ENCODE results near the gene NFAM1. TPM values are rescaled to one million over a fixed set of nuclear protein-coding genes. Genes with fewer than 3 reads are reported as not detected.

The NFAM1 gene
- total RNA-seq, 1 experiment from 2014 or later: 0.12 TPM

DNA sequence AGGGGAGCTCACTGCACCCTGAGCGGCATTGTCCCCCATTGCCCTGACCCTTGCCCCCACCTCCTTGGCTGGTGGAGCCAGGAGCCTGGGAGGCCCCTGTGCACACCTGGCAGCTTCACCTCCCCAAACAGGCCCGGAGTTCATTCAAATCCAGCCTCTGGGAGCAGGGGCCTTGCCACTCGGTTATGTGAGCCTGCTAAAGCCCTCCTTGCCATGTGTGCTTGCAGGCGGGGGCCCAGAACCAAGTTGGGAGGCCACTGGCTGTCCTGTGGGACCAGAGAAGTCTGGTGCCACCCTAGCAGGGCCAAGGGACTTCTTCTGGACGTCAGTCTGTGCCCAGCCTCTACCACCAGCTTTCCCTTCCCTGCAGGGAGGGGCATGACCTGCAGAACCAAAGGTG is 48.9 kb downstream of the NFAM1 start (continued):
- TF ChIP-seq, protein P1, sequence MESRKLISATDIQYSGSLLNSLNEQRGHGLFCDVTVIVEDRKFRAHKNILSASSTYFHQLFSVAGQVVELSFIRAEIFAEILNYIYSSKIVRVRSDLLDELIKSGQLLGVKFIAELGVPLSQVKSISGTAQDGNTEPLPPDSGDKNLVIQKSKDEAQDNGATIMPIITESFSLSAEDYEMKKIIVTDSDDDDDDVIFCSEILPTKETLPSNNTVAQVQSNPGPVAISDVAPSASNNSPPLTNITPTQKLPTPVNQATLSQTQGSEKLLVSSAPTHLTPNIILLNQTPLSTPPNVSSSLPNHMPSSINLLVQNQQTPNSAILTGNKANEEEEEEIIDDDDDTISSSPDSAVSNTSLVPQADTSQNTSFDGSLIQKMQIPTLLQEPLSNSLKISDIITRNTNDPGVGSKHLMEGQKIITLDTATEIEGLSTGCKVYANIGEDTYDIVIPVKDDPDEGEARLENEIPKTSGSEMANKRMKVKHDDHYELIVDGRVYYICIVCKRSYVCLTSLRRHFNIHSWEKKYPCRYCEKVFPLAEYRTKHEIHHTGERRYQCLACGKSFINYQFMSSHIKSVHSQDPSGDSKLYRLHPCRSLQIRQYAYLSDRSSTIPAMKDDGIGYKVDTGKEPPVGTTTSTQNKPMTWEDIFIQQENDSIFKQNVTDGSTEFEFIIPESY (IDR thresholded peaks at IDR 0.05; ENCODE audit: extremely low read depth, insufficient replicate concordance, low read length): no peak
- no peak for TF ChIP-seq TCF7L2 (IDR thresholded peaks at IDR 0.05; ENCODE audit: borderline replicate concordance, extremely low read depth, insufficient read depth, insufficient read length)

DNA sequence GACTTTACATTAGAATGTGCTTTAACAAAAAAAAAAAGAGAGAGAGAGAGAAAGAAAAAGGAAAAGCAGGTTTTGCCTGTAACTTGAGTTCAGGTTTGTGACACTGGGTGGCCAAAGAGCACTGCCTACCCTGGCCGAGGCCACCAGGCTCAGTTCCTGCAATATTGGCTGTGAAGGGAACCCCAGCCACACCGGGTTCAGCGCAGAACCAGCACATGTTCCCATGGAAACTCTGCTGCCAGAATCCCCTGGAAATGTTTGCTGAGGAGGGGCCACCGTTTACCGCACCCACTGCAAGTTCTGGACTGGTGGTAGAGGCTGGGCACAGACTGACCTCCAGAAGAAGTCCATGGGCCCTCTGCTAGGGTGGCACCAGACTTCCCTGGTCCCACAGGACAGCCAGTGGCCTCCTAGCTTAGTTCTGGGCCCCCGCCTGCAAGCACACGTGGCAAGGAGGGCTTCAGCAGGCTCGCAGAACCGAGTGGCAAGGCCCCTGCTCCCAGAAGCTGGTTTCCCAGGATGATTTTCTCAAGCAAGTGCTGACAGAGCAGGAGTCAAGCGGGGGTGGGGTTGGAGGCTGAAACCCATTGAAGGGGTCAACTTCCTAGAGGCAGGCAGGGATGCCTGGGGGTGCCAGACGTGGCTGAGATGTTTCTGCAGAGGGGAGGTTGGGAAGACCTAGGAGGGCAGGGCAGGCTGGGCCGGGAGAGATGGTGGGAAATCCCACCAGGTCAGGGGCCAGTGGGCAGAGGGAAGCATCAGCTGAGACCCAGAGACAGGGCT is 51.2 kb downstream of the NFAM1 start:
- POLR2A ChIA-PET: no interaction called here
- H4K20me1 ChIP-seq (ENCODE audit: insufficient read depth): no peaks in the 10 kb centered on the region
- H3K4me1 ChIP-seq (ENCODE audit: control insufficient read depth in 1 of 2, insufficient read depth in 2 of 2, low read length in 2 of 2): peaks cover 2 to 11% of the 10 kb centered on the region in 2 experiments; a peak in 3 of 4 replicates
- H3K4me2 ChIP-seq (ENCODE audit: low read length): no peak overlapping the region
- no peaks in the 10 kb centered on the region for H3K27me3 ChIP-seq (ENCODE audit: insufficient read depth, low read length)
- CTCF ChIA-PET: no interaction called here
- H3K9me2 ChIP-seq (ENCODE audit: insufficient read depth): no peaks in the 10 kb centered on the region
- no peak overlapping the region for H3K4me3 ChIP-seq (replicated peaks in 1 of 2; ENCODE audit: low read depth in 1 of 2, low read length in 2 of 2)
- RAD21 ChIA-PET (ENCODE audit: low non-redundant PET in 1 of 2, low total read pairs in 2 of 2, uncharacterized antibody in 2 of 2, unreplicated experiment in 2 of 2): no interaction called here
- H3K79me2 ChIP-seq (ENCODE audit: insufficient read depth, low read length): no peaks in the 10 kb centered on the region
- no peak overlapping the region for H3K9ac ChIP-seq (ENCODE audit: low read length)
- no peaks in the 10 kb centered on the region for H3K36me3 ChIP-seq (ENCODE audit: control insufficient read depth in 1 of 2, insufficient read depth in 2 of 2, low read length in 2 of 2)
- no peak for ATAC-seq
- H3K27ac ChIP-seq (ENCODE audit: low read depth, low read length): no peak overlapping the region
- no peak overlapping the region for H2AFZ ChIP-seq (ENCODE audit: low read depth, low read length, poor library complexity, severe bottlenecking)
- BruUV-seq (replicated peaks): no TSS peak
- DNase-seq (ENCODE audit: low read depth, low spot score): no peak
- no peaks in the 10 kb centered on the region for H3K9me3 ChIP-seq (ENCODE audit: control insufficient read depth in 1 of 2, insufficient read depth in 1 of 2, low read depth in 1 of 2, low read length in 2 of 2)
- no peak for TF ChIP-seq ZNF274 (IDR thresholded peaks at IDR 0.05; ENCODE audit: low read depth, low read length)
- intact Hi-C loops (cut with micrococcal nuclease): no loop called here
